AG04450 (cell line): ENCODE results near the gene PRPF39. TPM values are rescaled to one million over a fixed set of nuclear protein-coding genes. Genes with fewer than 3 reads are reported as not detected.

Source experiments
- CTCF ChIA-PET: fragments of 300-600, 350-600 bp; formaldehyde crosslinking; extraction: SDS; loops from one replicate; lab custom pipeline; 2022; ENCODE audit warnings: antibody characterized with exemption, inconsistent platforms; lab: Charles Lee
- POLR2A ChIA-PET: fragments of 350-600 bp; formaldehyde crosslinking; extraction: SDS; loops from one replicate; lab custom pipeline; 2021; ENCODE audit warnings: antibody characterized with exemption, inconsistent platforms; lab: Yijun Ruan, JAX
- DNase-seq: peaks from one replicate; pipeline ENCODE4 v3.0.0-alpha.2; 2011; ENCODE audit warnings: low read depth, low spot score
- H3K27ac ChIP-seq: one replicate; pipeline ENCODE4 v1.5.1; 2012; ENCODE audit warnings: low read depth, low read length, control low read depth
- H3K27me3 ChIP-seq: one replicate; pipeline ENCODE4 v1.6.0; 2012; ENCODE audit warnings: low read length; ENCODE audit not compliant: control insufficient read depth, insufficient read depth
- H3K4me3 ChIP-seq: 2 replicates; pipeline ENCODE4 v1.5.1; 2011; ENCODE audit warnings: mild to moderate bottlenecking, low read depth, low read length, control low read depth
- H3K9me3 ChIP-seq: 2 replicates; pipeline ENCODE4 v1.5.1; 2012; ENCODE audit warnings: low read length; ENCODE audit not compliant: control insufficient read depth, insufficient read depth
- CTCF ChIP-seq: IDR thresholded peaks from 2 replicates; pipeline ENCODE4 v1.5.1; 2011; ENCODE audit warnings: low read depth, low read length, control low read depth, inconsistent platforms
- polyA plus RNA-seq: library from polyadenylated mRNA; depleted of rRNA; stranded (reverse); fragments of >200 nt; gene quantifications from 2 replicates; pipeline ENCODE4 v1.2.3, GENCODE V29; 2011; rRNA removed
- small RNA-seq: library from RNA; depleted of rRNA; stranded (forward); fragments of <200 nt; gene quantifications from one replicate; pipeline ENCODE3, GENCODE V24; 2012; ENCODE audit warnings: low read depth; ENCODE audit not compliant: insufficient read length

Gene PRPF39
- polyA plus RNA-seq, 1 experiment: 48.6 TPM

GRCh38 chr14:45149602-45150001 is 65.7 kb downstream of the PRPF39 start:
- ChIA-PET POLR2A (no interaction called here), CTCF (no interaction called here)
- Histone ChIP-seq H3K27ac (no peak overlapping the region), H3K27me3 (no peaks in the 10 kb centered on the region), H3K9me3 (no peaks in the 10 kb centered on the region), H3K4me3 (no peak overlapping the region)
- no peak for TF ChIP-seq CTCF
- no peak for DNase-seq

- CTCF ChIA-PET: no interaction called here
- POLR2A ChIA-PET: no interaction called here
- no peak for TF ChIP-seq CTCF
- Histone ChIP-seq H3K9me3 (no peaks in the 10 kb centered on the region), H3K27ac (no peak overlapping the region), H3K27me3 (no peaks in the 10 kb centered on the region), H3K4me3 (no peak overlapping the region)
- no peak for DNase-seq
Observed at GRCh38 chr14:45150386-45150890, 66.5 kb downstream of the PRPF39 start.

DNA sequence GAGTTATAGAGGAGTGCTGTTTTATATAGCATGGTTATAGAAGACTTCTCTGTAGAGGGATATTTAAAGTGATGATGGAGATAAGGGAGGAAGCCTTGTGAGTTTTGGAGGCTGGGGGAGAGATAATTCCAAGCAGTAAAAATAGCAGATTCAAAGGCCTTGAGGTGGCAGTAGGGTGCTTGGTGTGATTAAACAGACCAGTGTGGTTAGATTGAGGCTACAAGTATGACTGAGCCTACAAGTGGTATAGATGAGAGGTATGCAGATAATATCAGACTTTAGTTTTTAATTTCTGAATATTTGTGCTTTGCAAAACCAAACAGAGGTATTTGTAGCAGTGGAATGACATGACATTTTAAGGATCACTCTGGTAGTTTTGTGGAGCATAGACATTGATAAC is 72.2 kb downstream of the PRPF39 start:
- H3K27ac ChIP-seq: no peak overlapping the region
- no peak for TF ChIP-seq CTCF
- no peaks in the 10 kb centered on the region for H3K9me3 ChIP-seq
- H3K4me3 ChIP-seq: no peak overlapping the region
- POLR2A ChIA-PET: no interaction called here
- CTCF ChIA-PET: no interaction called here
- no peaks in the 10 kb centered on the region for H3K27me3 ChIP-seq
- DNase-seq: no peak

Small RNAs within 50 kb of the gene (small RNA-seq; reads per million reads assigned to genes)
- not detected for gene RF00151
- gene SNORD127: 933 reads per million, percentile 96 among the genes with 10 or more reads in this experiment

Other genes with a start within 250 kb of the PRPF39 start
- gene KLHL28, start 122.2 kb upstream of the PRPF39 start, polyA plus RNA-seq: 4.8 and 5.9 TPM in 2 replicates
- gene TOGARAM1, start 121.9 kb upstream of the PRPF39 start, polyA plus RNA-seq: 8.3 and 13.2 TPM in 2 replicates
- 55.3 and 105 TPM in 2 replicates for gene FKBP3, start 50.4 kb downstream of the PRPF39 start, polyA plus RNA-seq
- gene FANCM, start 51.8 kb downstream of the PRPF39 start, polyA plus RNA-seq: 1.5 and 2.8 TPM in 2 replicates
- 8.9 and 12.9 TPM in 2 replicates for gene MIS18BP1, start 169.1 kb downstream of the PRPF39 start, polyA plus RNA-seq